Measurements from ENCODE around the gene PFKFB3.
"Not testable (repeated sequence)": the region's sequence is repeated elsewhere in the genome, so short reads cannot be mapped to it uniquely, and the experiment has no call there.

Gene PFKFB3

GRCh38 chr10:6202098-6202683 is 541 bp upstream of the PFKFB3 start:
- DNase-seq (ENCODE audit: low read depth in 3 of 3), result peak in 1 of 3 experiments; percentile 9

GRCh38 chr10:6203331-6204062 is 765 bp downstream of the PFKFB3 start:
- DNase-seq (ENCODE audit: low read depth in 3 of 3), result peak in 2 of 3 experiments; percentile 30 to 41

- DNase-seq (ENCODE audit: low read depth in 3 of 3), result peak; percentile 56 to 69 (median 59)
Measured at GRCh38 chr10:6204063-6204340, 1.3 kb downstream of the PFKFB3 start.

- no peak for DNase-seq (ENCODE audit: low read depth in 3 of 3)
Measured at GRCh38 chr10:6204341-6205191, 1.8 kb downstream of the PFKFB3 start.

- not testable (repeated sequence) for DNase-seq (ENCODE audit: low read depth in 3 of 3)
Measured at GRCh38 chr10:6206486-6206885, 3.8 kb downstream of the PFKFB3 start.

GRCh38 chr10:6207658-6208057 is 4.9 kb downstream of the PFKFB3 start:
- no peak for DNase-seq (ENCODE audit: low read depth in 3 of 3)

GRCh38 chr10:6208799-6209235 is 6.1 kb downstream of the PFKFB3 start:
- DNase-seq (ENCODE audit: low read depth in 3 of 3), result no peak

GRCh38 chr10:6211341-6211670 is 8.6 kb downstream of the PFKFB3 start:
- DNase-seq (ENCODE audit: low read depth in 3 of 3), result no peak

- DNase-seq (ENCODE audit: low read depth in 3 of 3), result no peak
Measured at GRCh38 chr10:6211671-6212635, 9.2 kb downstream of the PFKFB3 start.

GRCh38 chr10:6212806-6213205 is 10.1 kb downstream of the PFKFB3 start:
- DNase-seq (ENCODE audit: low read depth in 3 of 3), result no peak

- no peak for DNase-seq (ENCODE audit: low read depth in 3 of 3)
Measured at GRCh38 chr10:6213257-6213905, 10.6 kb downstream of the PFKFB3 start.

- DNase-seq (ENCODE audit: low read depth in 3 of 3), result no peak
Measured at GRCh38 chr10:6213908-6214307, 11.2 kb downstream of the PFKFB3 start.

GRCh38 chr10:6214612-6215011 is 11.9 kb downstream of the PFKFB3 start:
- DNase-seq (ENCODE audit: low read depth in 3 of 3), result no peak

GRCh38 chr10:6215241-6215640 is 12.5 kb downstream of the PFKFB3 start:
- DNase-seq (ENCODE audit: low read depth in 3 of 3), result no peak

- no peak for DNase-seq (ENCODE audit: low read depth in 3 of 3)
Measured at GRCh38 chr10:6215683-6216484, 13.2 kb downstream of the PFKFB3 start.

- no peak for DNase-seq (ENCODE audit: low read depth in 3 of 3)
Measured at GRCh38 chr10:6216916-6217315, 14.2 kb downstream of the PFKFB3 start.

- no peak for DNase-seq (ENCODE audit: low read depth in 3 of 3)
Measured at GRCh38 chr10:6217611-6218010, 14.9 kb downstream of the PFKFB3 start.

- DNase-seq (ENCODE audit: low read depth in 3 of 3), result no peak
Measured at GRCh38 chr10:6218692-6219493, 16.2 kb downstream of the PFKFB3 start.

- no peak for DNase-seq (ENCODE audit: low read depth in 3 of 3)
Measured at GRCh38 chr10:6219494-6219836, 16.7 kb downstream of the PFKFB3 start.
